HG02763 (cell line): Measurements from ENCODE around the gene TMEM187.
"Not testable (repeated sequence)": the region's sequence is repeated elsewhere in the genome, so short reads cannot be mapped to it uniquely, and the experiment has no call there.

Experiments
- ATAC-seq: cut with Tn5 transposase; IDR thresholded peaks from one replicate; pipeline ENCODE4 v1.9.1; 2021; ENCODE audit warnings: mild to moderate bottlenecking, moderate library complexity; ENCODE audit not compliant: unreplicated experiment

The TMEM187 gene

DNA sequence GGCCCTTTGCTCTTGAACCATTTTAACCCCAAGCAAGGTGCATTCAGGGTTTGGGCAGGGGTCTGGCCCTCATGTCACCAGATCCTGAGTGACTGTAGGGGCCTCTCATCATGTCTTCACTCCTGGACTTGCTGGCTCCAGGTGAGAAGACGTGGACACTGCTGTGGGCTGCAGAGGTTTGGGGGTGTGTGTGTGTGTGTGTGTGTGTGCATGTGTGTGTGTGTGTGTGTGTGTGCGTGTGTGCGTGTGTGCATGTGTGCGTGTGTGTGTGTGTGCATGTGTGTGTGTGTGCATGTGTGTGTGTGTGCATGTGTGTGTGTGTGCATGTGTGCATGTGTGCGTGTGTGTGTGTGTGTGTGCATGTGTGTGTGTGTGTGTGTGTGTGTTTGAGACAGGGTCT is 21.8 kb downstream of the TMEM187 start:
- ATAC-seq = not testable (repeated sequence)

DNA sequence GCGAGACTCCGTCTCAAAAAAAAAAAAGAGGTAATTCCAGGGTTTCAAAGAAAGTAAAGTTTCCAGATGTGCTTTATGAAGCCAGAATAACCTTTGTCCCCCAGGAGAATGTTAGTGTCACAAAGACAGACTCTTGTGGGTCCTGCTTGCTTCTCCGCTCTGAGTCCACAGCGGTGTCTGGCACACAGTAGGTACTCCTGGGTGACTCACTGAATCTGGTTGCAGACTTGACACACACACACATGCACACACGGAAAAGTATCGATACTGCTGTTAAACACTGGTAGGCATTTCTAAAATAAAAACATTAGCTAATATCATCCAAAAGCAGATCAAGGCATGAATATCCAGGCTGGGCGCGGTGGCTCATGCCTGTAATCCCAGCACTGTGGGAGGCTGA is 22.9 kb downstream of the TMEM187 start:
- ATAC-seq = no peak

DNA sequence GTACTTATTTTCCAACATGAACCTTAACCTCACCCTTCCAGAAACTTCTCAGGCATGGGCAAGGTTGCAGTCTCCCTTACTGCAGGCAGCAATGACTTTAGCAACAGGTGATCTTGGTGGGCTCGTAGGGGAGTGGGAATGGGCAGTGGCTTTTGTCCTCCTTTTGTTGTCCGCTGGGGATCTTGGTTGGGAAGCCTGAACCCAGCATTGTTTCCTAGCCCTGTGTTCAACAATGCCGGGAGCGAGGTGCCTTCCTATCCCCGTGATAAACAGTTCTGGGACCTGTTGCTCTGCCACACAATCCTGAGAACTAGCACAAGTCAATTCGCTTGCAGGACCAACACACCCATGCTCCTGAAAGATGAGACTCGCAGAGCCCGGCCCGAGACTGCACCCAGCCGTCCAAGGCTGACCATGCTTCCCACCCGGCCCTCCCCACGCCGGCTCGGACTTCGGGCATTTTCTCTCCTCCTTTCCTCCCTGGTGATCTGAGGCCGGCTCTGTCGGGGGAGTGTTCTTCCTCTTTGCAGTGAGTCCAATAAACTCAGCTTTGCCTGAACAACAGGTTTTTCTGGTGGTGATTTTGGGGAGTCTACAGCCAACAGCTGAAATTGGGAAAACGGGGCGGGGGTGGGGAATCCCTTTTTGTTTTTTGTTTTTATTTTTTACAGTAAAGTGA is 26.9 kb downstream of the TMEM187 start:
- ATAC-seq = no peak

DNA sequence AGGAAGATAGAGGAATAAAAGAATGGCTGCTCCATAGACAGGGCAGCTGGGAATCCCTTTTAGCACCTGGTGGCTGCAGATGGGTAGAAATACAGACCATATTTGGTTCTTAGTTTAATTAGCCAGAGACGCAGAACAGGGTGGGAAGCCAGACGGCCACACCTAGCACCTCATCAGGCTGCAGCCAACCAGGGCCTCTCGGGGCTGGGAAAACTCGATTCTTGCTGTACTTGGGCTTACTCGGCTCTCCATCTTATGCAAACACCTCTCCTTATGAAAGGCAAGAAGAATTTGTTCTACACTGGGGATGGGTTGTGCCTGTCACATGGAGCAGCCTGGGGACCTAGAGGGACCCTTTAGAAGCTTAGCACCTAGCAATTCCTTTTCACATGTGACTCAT is 27.5 kb downstream of the TMEM187 start:
- no peak for ATAC-seq

DNA sequence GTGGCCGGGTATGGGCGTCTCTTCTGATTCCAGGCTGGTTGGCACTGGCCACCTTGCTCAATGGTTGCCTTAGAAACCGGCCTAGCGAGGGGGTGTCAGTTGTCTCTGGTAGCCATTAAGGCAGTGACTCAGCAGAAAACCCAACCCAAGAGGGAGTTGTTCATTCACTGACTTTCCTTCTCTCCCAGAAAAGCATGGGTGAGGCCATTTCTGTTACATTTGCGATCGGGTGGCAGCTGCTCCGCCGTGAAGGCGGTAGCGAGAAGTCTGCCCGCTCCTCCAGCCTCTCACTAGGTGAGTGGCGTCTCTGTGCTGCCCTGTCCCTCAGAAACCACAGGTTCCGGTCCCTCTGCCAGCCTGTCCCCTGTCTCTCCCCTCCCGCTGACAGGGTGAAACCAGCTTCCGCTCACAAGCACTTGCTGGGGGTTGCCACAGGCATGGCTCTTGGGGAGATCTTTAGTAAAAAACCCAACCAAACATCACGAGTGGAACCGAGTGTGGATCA is 29.7 kb downstream of the TMEM187 start:
- no peak for ATAC-seq

DNA sequence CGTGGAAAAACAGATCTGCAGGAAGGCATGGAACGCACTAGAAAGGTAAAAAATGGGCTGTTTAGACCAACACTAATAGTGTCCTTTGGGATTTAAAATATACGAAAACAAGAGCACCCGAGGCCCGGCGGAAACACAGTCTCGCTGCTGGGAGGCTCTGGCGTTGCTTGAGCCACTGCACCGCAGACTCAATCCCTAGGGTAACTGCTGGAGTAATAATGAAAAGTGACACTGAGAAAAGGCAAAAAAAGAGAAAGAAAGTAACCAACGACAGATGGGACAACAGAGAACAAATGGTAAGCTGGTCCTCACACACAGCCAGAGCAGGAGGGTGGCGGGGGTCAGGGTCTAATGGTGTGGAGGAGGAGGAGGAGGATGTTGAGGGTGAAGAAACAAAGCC is 31.8 kb downstream of the TMEM187 start:
- ATAC-seq = no peak

DNA sequence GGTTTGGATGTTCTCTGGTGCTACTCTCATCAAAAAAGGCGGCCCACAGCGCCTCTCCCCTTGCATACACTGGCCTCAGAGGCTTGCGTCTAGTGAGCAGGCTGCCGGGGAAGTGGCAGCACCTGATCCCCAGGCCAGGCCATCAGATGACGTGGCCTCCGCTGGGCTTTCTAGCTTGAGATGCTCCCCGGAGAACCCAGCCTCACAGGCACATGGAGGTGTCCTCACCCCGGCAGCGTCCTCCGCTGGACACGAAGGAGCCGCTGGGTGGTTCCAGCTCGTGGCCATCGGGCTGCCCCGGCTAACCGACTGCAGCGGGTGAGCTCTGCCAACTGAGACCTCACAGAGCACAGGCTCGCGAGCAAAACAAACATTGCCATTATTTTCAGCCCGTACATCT is 34.4 kb downstream of the TMEM187 start:
- no peak for ATAC-seq

DNA sequence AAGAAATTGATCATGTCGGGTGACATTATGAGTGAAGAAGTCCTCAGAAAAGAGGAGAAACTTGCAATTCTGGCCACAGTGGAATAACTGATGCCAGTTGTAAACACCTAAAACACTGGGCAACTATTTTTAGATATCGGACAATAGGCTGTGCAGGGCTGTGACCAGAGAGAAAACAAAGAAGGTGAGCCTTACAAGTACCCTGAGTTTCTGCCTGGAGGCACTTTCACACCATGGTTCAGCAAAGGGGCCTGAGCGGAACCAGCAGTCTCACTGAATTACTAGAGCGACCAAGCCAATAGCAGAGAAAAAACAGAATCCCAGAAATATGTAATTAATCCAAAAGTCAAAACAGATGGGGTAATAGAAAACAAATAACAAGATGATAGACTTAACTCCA is 36.0 kb downstream of the TMEM187 start:
- no peak for ATAC-seq

DNA sequence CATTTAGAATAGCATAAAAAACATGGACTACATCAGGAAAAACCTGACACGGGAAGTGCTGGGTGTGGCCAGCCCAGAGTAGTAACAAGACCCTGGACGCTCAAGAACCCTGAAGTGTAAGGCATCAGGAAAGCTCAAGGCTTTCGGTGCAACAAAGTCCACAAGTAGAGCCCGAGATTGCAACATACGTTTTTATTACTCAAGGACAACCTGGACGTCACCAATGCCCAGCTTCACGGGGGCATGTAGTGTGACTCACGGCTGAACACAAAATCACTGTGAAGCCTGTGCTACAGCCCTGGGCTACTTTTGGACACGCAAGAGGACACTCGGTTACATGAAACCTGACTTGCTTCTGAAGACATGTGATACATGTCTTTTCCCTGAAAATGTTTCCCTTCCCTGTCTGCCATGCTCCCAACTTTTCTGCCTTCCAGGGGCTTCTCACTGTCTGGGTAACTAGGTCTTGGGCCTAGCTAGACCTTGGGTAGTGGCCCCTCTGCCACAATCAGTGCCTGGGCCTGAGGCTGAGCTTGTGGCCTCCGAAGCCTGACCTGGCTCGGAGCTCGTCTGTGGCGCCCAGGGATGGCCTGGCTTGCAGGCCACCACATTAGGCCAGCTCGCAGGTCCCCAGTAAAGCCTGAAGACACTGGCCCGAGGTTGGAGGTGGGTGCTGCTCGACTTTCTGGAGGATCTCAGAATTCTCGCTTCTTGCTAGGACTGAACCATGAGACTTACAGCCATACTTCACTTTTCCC is 38.0 kb downstream of the TMEM187 start:
- ATAC-seq = no peak

DNA sequence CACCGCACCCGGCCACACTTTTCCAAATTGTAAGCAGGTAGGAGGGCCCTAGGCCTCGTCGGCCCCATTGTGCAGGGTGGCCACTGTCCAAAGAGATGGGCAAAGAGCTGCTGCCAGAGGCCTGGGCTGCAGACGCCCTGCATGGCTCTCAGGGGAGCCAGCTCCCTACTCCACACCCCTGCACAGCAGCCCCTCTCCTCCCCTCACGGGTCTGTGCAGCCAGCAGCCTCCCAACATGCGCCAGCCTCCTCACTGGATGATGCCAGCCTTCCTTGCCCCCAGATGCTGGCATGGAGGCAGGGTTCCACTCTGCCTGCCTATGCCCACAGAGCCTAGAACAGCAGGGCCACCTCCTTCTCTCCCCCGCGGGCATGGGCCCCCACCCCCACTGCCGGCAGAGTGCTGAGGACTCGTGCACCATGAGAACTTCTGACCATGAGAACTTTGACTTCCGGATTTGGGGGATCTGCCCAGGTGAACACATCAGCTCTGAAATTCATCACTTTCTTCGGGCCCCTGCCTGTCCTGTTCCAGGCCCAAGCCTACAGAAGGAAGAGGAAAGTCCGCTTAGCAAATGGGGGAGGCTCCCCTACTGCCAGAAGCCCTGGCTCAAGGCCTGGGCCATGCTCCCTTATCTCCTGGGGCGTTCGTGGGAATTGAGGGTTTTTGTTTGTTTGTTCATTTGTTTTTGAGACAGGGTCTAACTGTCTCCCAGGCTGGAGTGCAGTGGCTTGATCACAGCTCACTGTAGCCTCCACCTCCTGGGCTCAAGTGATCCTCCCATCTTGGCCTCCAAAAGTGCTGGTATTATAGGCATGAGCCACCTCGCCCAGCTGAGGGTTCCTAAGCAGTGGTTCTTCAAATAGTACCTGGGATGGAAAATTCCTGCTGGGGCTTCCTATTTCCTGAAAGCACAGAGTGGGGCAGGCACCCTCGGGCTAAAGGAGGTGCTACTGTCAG is 39.1 kb downstream of the TMEM187 start:
- no peak for ATAC-seq

DNA sequence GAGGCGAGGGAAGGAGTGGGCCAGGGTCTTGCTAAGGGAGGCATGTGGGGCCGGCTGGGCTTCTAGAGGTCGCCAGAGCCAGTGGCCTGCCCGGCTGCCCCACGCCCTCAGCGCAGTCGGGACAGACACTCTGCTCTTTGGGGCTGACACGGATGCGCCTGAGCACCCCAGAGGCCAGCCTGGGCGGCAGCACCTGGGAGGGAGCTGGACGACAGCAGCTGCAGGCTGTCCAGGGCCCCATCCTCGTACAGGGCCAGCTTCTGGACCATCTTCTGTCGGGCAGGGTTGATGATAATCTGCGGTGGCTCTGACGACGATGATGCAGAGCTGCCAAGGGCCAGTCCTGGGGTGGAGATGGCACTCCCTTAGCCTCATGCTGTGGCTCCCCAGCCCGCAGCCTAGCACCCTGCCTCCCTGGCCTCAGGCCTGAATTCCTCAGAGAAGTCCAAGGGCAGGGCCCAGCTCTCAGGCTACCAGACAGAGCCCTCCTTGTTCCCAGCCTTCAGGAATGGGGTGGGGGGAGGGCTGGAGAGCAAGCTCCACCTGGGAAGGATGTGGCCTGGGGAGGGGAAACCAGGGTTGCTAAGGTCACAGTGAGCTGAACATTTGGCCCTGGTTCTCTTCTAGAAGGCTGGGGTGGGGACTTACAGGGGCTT is 39.9 kb downstream of the TMEM187 start:
- no peak for ATAC-seq

DNA sequence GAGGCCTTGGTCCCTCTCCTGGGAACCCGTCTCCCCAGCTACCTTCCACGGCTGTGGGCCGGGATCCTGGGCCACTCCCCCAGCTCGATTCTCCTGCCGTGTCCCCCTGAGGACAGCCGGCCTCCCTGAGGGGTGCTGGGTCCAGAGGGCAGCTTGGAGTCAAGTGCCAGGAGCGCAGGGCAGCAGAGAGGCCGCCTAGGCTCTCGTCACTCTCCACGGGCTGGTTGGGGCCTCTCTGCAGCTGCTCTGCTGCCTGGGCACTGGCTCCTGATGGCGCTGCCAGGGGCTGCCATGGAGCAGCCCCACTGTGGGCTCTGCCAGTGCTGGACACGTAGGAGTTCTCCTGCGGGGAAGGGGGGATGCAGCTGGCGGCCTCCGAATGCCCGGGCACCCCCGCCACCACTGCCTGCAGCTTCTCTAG is 40.5 kb downstream of the TMEM187 start:
- ATAC-seq = no peak

DNA sequence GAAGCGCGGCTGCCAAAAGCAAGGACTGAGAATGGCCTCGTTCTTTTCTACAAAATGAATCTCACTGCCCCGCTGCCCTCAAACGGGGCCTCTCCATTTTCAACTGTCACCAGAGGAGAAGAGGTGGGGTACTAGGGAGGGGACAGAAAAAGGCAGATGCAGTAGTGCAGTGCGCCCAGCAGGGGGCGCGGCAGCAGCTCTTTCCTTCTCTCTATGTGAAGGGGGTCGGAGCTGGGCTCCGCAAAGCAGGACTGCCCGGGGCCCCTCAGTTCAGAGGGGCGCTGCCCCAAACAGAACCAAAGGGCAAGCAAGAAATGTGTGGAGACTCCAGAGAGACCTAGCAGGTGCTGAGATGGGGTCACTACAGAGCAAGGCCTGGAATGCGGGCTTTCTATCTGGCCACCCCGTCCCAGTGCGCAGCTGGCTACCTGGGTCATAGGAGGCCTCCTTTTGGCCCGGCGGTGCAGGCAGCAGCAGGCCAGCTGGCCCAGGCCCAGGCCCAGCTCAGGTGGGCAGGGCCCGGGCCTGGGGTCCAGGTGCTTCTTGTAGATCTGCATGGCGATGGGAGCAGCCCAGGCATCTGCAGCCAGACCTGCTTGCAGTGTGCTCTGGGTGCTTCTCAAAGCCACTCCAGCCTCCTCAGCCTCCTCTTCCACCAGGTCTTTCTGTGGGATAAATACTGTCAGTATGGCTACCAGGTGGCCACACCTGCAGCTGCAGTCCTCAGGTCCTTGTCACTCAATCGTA is 41.2 kb downstream of the TMEM187 start:
- ATAC-seq = no peak

DNA sequence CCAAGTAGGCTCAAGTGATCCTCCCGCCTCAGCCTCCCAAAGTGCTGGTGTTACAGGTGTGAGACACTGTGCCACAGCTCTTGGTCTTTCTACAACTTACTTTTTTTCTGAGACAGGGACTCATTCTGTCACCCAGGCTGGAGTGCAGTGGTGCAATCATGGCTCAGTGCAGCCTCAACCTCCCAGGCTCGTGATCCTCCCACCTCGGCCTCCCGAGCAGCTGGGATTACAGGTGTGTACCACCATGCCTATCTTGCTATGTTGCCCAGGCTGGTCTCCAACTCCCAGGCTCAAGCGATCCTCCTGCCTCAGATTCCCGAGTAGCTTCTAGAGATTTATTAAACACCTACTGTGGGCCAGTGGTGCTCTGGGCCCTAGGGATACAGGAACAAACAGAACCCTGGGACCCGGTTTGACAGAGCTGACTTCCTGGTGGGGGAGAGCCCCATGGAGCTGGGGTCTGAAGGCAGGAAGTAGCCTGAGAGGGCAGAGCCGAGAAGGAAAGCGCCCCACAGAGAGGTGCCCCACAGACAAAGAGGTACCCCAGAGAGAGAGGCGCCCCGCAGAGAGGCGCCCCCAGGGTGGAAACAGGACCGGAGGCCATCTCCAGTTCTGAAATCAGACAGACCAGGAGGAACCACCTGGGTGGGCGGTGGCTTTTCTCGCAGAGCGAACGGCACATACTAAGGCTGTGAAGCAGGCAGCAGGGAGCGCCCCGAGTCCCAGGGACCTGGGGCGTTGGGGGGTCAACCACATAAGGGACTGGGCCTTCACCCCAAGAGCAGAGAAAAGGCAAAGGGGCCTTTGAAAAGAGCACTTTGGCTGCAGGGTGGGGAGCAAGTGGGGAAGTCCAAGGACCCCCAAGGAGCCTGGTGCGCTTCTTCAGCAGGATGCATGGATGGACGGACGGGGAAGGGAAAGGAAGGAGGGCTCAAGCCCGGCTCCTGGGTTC is 42.2 kb downstream of the TMEM187 start:
- no peak for ATAC-seq

DNA sequence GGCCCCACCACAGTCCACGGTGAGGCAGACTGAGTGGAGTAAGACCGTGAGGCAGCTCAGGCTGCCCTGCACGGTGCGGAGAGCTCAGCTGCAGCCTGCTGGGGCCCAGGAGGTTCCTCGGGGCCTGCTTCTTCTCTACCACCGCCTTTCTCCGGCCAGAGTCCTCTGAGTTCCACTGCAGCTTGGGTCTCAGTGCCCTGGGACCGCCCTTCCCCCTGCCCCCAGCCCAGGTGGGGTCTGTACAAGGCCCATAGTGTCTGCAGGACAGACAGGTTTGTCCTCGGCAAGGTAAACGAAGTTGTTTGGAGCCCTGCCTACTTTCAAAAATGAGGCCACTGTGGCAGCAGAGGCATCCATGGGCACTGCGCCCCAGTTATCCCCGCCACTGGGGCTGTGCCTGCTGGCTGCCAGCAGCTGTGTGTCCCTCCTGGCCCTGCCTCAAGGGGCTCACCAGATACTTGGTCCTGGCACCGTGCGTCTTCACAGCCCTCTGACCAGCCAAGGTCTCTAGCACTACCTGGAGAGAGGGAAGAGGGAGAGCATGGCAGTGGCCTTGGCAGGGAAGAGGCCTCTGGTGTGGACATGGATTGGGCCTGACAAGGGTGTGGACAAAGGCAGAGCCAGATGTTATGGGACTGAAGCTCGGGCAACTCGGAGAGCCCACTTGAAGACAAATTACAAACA is 43.2 kb downstream of the TMEM187 start:
- no peak for ATAC-seq

DNA sequence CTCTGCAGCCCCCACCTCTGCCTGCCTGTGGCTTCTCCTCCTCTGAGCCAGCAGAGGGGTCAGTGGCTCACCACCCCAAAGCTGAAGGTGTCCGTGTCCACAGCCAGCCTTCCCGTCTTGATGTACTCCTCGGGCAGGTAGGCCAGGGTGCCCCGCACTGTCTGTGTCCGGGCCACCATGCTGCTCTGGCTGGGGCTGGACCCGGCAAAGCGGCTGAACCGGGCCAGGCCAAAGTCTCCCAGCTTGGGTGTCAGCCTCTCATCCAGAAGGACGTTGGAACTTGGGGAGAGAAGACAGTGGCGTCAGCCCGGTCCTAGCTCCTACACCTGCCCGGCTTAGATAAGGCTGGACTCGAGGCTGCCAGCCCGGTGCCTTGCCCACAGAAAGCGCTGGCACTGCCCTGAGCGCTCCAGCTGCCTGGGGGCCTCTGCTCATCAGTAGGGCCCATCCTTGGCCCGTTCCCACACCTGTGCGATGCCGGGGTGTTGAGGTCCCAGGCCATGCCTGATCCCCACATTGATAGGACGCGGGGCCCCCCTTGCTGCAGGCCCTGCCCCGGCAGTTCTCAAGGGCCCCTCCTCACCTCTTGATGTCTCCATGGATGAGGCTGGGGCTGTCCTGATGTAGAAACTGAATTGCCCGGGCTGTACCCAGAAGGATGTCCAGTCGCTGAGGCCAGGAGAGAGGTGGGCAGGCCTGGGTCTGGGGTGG is 44.0 kb downstream of the TMEM187 start:
- no peak for ATAC-seq

DNA sequence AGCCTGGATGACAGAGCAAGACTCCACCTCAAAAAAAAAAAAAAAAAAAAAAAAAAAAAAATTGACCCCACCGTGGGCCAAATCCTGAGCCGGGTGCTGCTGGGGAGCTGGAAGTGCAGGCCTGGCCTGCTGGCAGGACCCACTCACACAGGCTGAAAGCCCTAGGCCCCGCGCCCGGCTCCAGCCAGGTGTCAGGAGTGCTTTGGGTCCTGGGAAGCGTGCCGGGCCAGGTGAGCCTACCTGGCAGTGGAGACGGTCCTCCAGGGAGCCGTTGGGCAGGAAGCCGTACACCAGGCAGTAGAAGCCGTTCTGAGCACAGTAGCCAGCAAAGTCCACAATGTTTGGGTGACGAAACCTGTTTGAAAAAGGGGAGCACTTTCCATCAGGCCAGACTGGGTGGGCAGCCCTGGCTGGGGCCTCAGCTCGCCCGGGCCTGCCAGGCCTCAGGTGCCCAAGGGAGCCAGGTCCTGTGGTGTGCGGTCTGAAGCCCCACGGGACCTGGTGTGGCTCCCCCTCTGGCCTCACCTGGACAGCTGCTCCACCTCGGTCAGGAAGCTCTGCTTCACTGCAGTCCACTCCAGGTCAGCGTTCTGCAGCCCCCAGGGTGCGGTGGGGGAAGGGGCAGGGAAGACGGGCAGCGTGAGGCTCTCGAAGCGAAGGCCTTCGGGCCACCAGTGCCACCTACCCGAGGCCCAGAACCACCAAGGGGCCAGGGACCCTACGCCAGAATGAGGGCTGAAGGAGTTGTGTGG is 45.4 kb downstream of the TMEM187 start:
- no peak for ATAC-seq
